AG04449 (cell line): ENCODE measurements around the gene ALG6.
"Not testable (repeated sequence)": the region's sequence is repeated elsewhere in the genome, so short reads cannot be mapped to it uniquely, and the experiment has no call there.

ENCODE experiments used
- CTCF ChIA-PET: fragments of 350-600 bp; formaldehyde crosslinking; extraction: SDS; loops from one replicate; lab custom pipeline; 2021; ENCODE audit warnings: antibody characterized with exemption; lab: Yijun Ruan, JAX
- POLR2A ChIA-PET: fragments of 400-600, 350-600 bp; formaldehyde crosslinking; extraction: SDS; loops from one replicate; lab custom pipeline; 2020; ENCODE audit warnings: antibody characterized with exemption, inconsistent platforms; lab: Yijun Ruan, JAX
- DNase-seq: peaks from one replicate; pipeline ENCODE4 v3.0.0-alpha.2; 2010; ENCODE audit warnings: low read depth, low spot score
- H3K4me3 ChIP-seq: 2 replicates; pipeline ENCODE4 v1.5.1; 2011; ENCODE audit warnings: low read depth, mild to moderate bottlenecking, control low read depth, low read length
- CTCF ChIP-seq: IDR thresholded peaks from one replicate; pipeline ENCODE4 v1.5.1; 2011; ENCODE audit warnings: mild to moderate bottlenecking, moderate library complexity, low read length, control low read depth, inconsistent platforms; ENCODE audit not compliant: insufficient read depth; ENCODE audit errors: missing control alignments

Gene ALG6

GRCh38 chr1:63414691-63415365, 47.4 kb downstream of the ALG6 start:
- ChIA-PET POLR2A (no interaction called here), CTCF (no interaction called here)
- no peak for DNase-seq
- H3K4me3 ChIP-seq = no peak overlapping the region
- no peak for TF ChIP-seq CTCF

GRCh38 chr1:63418101-63418500, 50.7 kb downstream of the ALG6 start:
- ChIA-PET CTCF (no interaction called here), POLR2A (no interaction called here)
- no peak for DNase-seq
- no peak for TF ChIP-seq CTCF
- no peak overlapping the region for H3K4me3 ChIP-seq

- CTCF ChIA-PET = interaction anchor here (1.9 kb wide), 1 partner anchor 22 kb away, joined by 5 read pairs; no protein-coding TSS in a partner anchor
- H3K4me3 ChIP-seq, POLR2A ChIA-PET, DNase-seq: not testable (repeated sequence)
These were observed 53.3 kb downstream of the ALG6 start for GRCh38 chr1:63420746-63421145.

- no peak for DNase-seq
- H3K4me3 ChIP-seq = no peak overlapping the region
- ChIA-PET CTCF (no interaction called here), POLR2A (no interaction called here)
- no peak for TF ChIP-seq CTCF
These were observed 56.2 kb downstream of the ALG6 start for GRCh38 chr1:63423649-63424048.

- no peak for DNase-seq
- POLR2A ChIA-PET = no interaction called here
- CTCF ChIA-PET = no interaction called here
- TF ChIP-seq CTCF = no peak
- H3K4me3 ChIP-seq = no peak overlapping the region
These were observed 61.4 kb downstream of the ALG6 start for GRCh38 chr1:63428815-63429214.

- DNase-seq = no peak
- ChIA-PET POLR2A (no interaction called here), CTCF (no interaction called here)
- no peak overlapping the region for H3K4me3 ChIP-seq
- no peak for TF ChIP-seq CTCF
These were observed 61.9 kb downstream of the ALG6 start for GRCh38 chr1:63429281-63429680.

- CTCF ChIA-PET = no interaction called here
- POLR2A ChIA-PET = no interaction called here
These were observed 67.7 kb downstream of the ALG6 start for GRCh38 chr1:63435161-63435560.

More at GRCh38 chr1:63435161-63435560, 67.7 kb downstream of the ALG6 start:
- no peak for DNase-seq
- TF ChIP-seq CTCF = no peak
- H3K4me3 ChIP-seq = no peak overlapping the region
